WTC11 (cell line): ENCODE results near the gene LMAN2L. TPM values are rescaled to one million over a fixed set of nuclear protein-coding genes. Genes with fewer than 3 reads are reported as not detected.

Source experiments
- ATAC-seq: fragments of 200-7000 bp; cut with Tn5 transposase; 2 replicates; pipeline ENCODE4 v1.10.0; 2021; ENCODE audit warnings: mild to moderate bottlenecking, moderate library complexity
- CTCF ChIA-PET: fragments of 300-600 bp; sonication (Branson Sonifier 250); formaldehyde crosslinking; loops from one replicate; lab custom pipeline; 2021; ENCODE audit warnings: antibody characterized with exemption; lab: Charles Lee
- POLR2A ChIA-PET: fragments of 350-600 bp; sonication (Branson Sonifier 250); formaldehyde crosslinking; loops from one replicate; lab custom pipeline; 2021; ENCODE audit warnings: antibody characterized with exemption; lab: Charles Lee
- DNase-seq: peaks from one replicate; pipeline ENCODE4 v3.0.0; 2021; ENCODE audit warnings: low spot score
- H3K27ac Mint-ChIP-seq: 2 replicates; pipeline ENCODE4 v1.8.0; 2021; ENCODE audit warnings: mixed read lengths
- H3K27me3 Mint-ChIP-seq: 2 replicates; pipeline ENCODE4 v1.8.0; 2021; ENCODE audit warnings: low read depth, mild to moderate bottlenecking, moderate library complexity, mixed read lengths
- H3K36me3 Mint-ChIP-seq: 2 replicates; pipeline ENCODE4 v1.8.0; 2021; ENCODE audit warnings: mixed read lengths
- H3K4me1 Mint-ChIP-seq: 2 replicates; pipeline ENCODE4 v1.8.0; 2022; ENCODE audit warnings: mixed read lengths
- H3K4me3 Mint-ChIP-seq: 2 replicates; pipeline ENCODE4 v1.8.0; 2021; ENCODE audit warnings: mild to moderate bottlenecking, moderate library complexity, mixed read lengths
- H3K9me3 Mint-ChIP-seq: 2 replicates; pipeline ENCODE4 v1.8.0; 2021; ENCODE audit warnings: mixed read lengths
- ATF1 ChIP-seq: sonication (generic); formaldehyde crosslinking; IDR thresholded peaks from 2 replicates; pipeline ENCODE4 v1.8.1; 2023; ENCODE audit warnings: mild to moderate bottlenecking, moderate library complexity, missing genetic modification reagents
- CDX4 ChIP-seq: fragments of 250-450 bp; sonication (Bioruptor Pico); IDR thresholded peaks from 2 replicates; pipeline ENCODE4 v1.9.0; 2021; ENCODE audit warnings: moderate library complexity, mild to moderate bottlenecking, inconsistent platforms, borderline replicate concordance
- ERG ChIP-seq: fragments of 250-450 bp; sonication (Bioruptor Pico); IDR thresholded peaks from 2 replicates; pipeline ENCODE4 v1.8.0; 2021; ENCODE audit warnings: mild to moderate bottlenecking
- GRHL2 ChIP-seq: fragments of 250-450 bp; sonication (Bioruptor Pico); IDR thresholded peaks from 2 replicates; pipeline ENCODE4 v1.8.0; 2022; ENCODE audit warnings: mild to moderate bottlenecking, moderate library complexity; ENCODE audit not compliant: insufficient replicate concordance, severe bottlenecking
- HMGXB4 ChIP-seq: sonication (generic); formaldehyde crosslinking; IDR thresholded peaks from 2 replicates; pipeline ENCODE4 v1.8.1; 2023; ENCODE audit warnings: mild to moderate bottlenecking, moderate library complexity, missing genetic modification reagents
- JAZF1 ChIP-seq: fragments of 250-450 bp; sonication (Bioruptor Pico); IDR thresholded peaks from 2 replicates; pipeline ENCODE4 v1.9.0; 2021; ENCODE audit warnings: moderate library complexity, mild to moderate bottlenecking, inconsistent platforms
- JUN ChIP-seq: sonication (generic); formaldehyde crosslinking; IDR thresholded peaks from 2 replicates; pipeline ENCODE4 v1.8.0; 2023; ENCODE audit warnings: mild to moderate bottlenecking, missing genetic modification reagents
- KAT7 ChIP-seq: sonication (generic); formaldehyde crosslinking; IDR thresholded peaks from 2 replicates; pipeline ENCODE4 v1.8.1; 2023; ENCODE audit warnings: missing genetic modification reagents, mild to moderate bottlenecking, borderline replicate concordance
- OVOL2 ChIP-seq: fragments of 250-450 bp; sonication (Bioruptor Pico); IDR thresholded peaks from 2 replicates; pipeline ENCODE4 v1.9.0; 2021; ENCODE audit warnings: mild to moderate bottlenecking, borderline replicate concordance
- TCF7 ChIP-seq: sonication (generic); formaldehyde crosslinking; IDR thresholded peaks from 2 replicates; pipeline ENCODE4 v1.8.0; 2022; ENCODE audit warnings: mild to moderate bottlenecking, low read depth, missing genetic modification reagents, moderate library complexity
- USF2 ChIP-seq: sonication (generic); formaldehyde crosslinking; IDR thresholded peaks from 2 replicates; pipeline ENCODE4 v1.8.1; 2023; ENCODE audit warnings: mild to moderate bottlenecking, missing genetic modification reagents, moderate library complexity
- ZNF121 ChIP-seq: sonication (generic); formaldehyde crosslinking; IDR thresholded peaks from 2 replicates; pipeline ENCODE4 v1.8.0; 2023; ENCODE audit warnings: missing genetic modification reagents
- ZSCAN18 ChIP-seq: fragments of 250-450 bp; sonication (Bioruptor Pico); IDR thresholded peaks from 2 replicates; pipeline ENCODE4 v2.1.2; 2022; ENCODE audit warnings: mild to moderate bottlenecking, moderate library complexity
- total RNA-seq: library from RNA; stranded (reverse); gene quantifications from 3 replicates; pipeline ENCODE4 v1.2.3, GENCODE V29; 2021

The LMAN2L gene
- total RNA-seq, 1 experiment from 2014 or later: 13.5 TPM

GRCh38 chr2:96739076-96739632 lies 710 bp downstream of the LMAN2L start (continued):
- TF ChIP-seq USF2 (CRISPR knock-in tag): no peak

GRCh38 chr2:96737831-96738230 lies 2.0 kb downstream of the LMAN2L start:
- H3K27ac Mint-ChIP-seq: no peak overlapping the region
- POLR2A ChIA-PET: no interaction called here
- peaks cover 14% of the 10 kb centered on the region for H3K4me1 Mint-ChIP-seq
- H3K4me3 Mint-ChIP-seq: no peak overlapping the region
- DNase-seq (no peak), ATAC-seq (no peak)
- TF ChIP-seq ZSCAN18 (CRISPR knock-in tag) (no peak), CDX4 (no peak), ATF1 (CRISPR knock-in tag) (no peak), JUN (CRISPR knock-in tag) (no peak)
- CTCF ChIA-PET: no interaction called here
- peaks cover 34% of the 10 kb centered on the region for H3K36me3 Mint-ChIP-seq
- no peaks in the 10 kb centered on the region for H3K27me3 Mint-ChIP-seq
- H3K9me3 Mint-ChIP-seq: no peaks in the 10 kb centered on the region

- no peak overlapping the region for H3K4me3 Mint-ChIP-seq
- CTCF ChIA-PET: no interaction called here
Measured at GRCh38 chr2:96737251-96737650, 2.6 kb downstream of the LMAN2L start.

GRCh38 chr2:96734880-96735583 lies 4.8 kb downstream of the LMAN2L start:
- CTCF ChIA-PET: no interaction called here
- no peaks in the 10 kb centered on the region for H3K9me3 Mint-ChIP-seq
- H3K4me1 Mint-ChIP-seq: peaks cover 8% of the 10 kb centered on the region

More at GRCh38 chr2:96737251-96737650, 2.6 kb downstream of the LMAN2L start:
- TF ChIP-seq OVOL2: no peak
- 0 out of 2 replicates have a peak, but pooled peaks have one; percentile 3 for TF ChIP-seq ZNF121 (CRISPR knock-in tag)
- TF ChIP-seq JAZF1 (CRISPR knock-in tag): no peak
- no peak for TF ChIP-seq TCF7 (CRISPR knock-in tag)
- no peak for DNase-seq
- Mint-ChIP-seq H3K9me3 (no peaks in the 10 kb centered on the region), H3K4me1 (peaks cover 14% of the 10 kb centered on the region), H3K36me3 (peaks cover 36% of the 10 kb centered on the region), H3K27me3 (no peaks in the 10 kb centered on the region), H3K27ac (no peak overlapping the region)
- POLR2A ChIA-PET: no interaction called here
- no peak for ATAC-seq

More at GRCh38 chr2:96734880-96735583, 4.8 kb downstream of the LMAN2L start:
- Mint-ChIP-seq H3K27ac (no peak overlapping the region; the same call in 1 of the 2 replicates), H3K36me3 (peaks cover 52% of the 10 kb centered on the region), H3K4me3 (no peak overlapping the region), H3K27me3 (no peaks in the 10 kb centered on the region)
- POLR2A ChIA-PET: no interaction called here
- ATAC-seq (no peak), DNase-seq (no peak)
- no peak for TF ChIP-seq ERG
- no peak for TF ChIP-seq ZSCAN18 (CRISPR knock-in tag)
- no peak for TF ChIP-seq GRHL2 (CRISPR knock-in tag)
- TF ChIP-seq HMGXB4 (CRISPR knock-in tag): no peak
- TF ChIP-seq KAT7 (CRISPR knock-in tag): no peak
